K562 (cell line): Measurements from ENCODE around the gene FMOD. TPM values are rescaled to one million over a fixed set of nuclear protein-coding genes. Genes with fewer than 3 reads are reported as not detected.
A peak's percentile ranks its signal among the peaks of the same experiment; 100 is the strongest.

Experiments used
- BMI1 ChIP-seq: fragments of 150-350 bp; IDR thresholded peaks from 2 replicates; pipeline ENCODE4 v1.6.1; 2014; ENCODE audit warnings: low read length
- ETV6 ChIP-seq, 3 experiments: fragments of 150-350 bp in 1 of 3; sonication (generic) in 1 of 3; formaldehyde crosslinking in 1 of 3; IDR thresholded peaks; 2 replicates each; pipeline versions ENCODE4 v1.6.1 to v1.8.0; 2014 to 2022; ENCODE audit warnings: borderline replicate concordance in 2 of 3, low read depth in 2 of 3, antibody characterized with exemption in 1 of 3, low read length in 1 of 3, mild to moderate bottlenecking in 1 of 3, missing genetic modification reagents in 1 of 3
- HMGN3 ChIP-seq: IDR thresholded peaks from 2 replicates; pipeline ENCODE4 v1.6.1; 2011; ENCODE audit warnings: borderline replicate concordance, low read depth, mild to moderate bottlenecking, mixed read lengths, low read length; ENCODE audit not compliant: insufficient read length; ENCODE audit errors: extremely low read depth
- RBFOX2 ChIP-seq: fragments of 200-400 bp; formaldehyde crosslinking; IDR thresholded peaks from 2 replicates; pipeline ENCODE4 v1.6.1; 2017; ENCODE audit warnings: low read depth, mild to moderate bottlenecking, low read length, moderate library complexity
- RFX7 ChIP-seq: fragments of 250-450 bp; sonication (Bioruptor Pico); IDR thresholded peaks from 2 replicates; pipeline ENCODE4 v1.5.1; 2021; ENCODE audit warnings: mild to moderate bottlenecking
- SP1 ChIP-seq: sonication (generic); formaldehyde crosslinking; IDR thresholded peaks from 2 replicates; pipeline ENCODE4 v1.8.1; 2022; ENCODE audit warnings: mild to moderate bottlenecking, missing genetic modification reagents
- ZNF174 ChIP-seq: fragments of 250-450 bp; sonication (Bioruptor Pico); IDR thresholded peaks from 2 replicates; pipeline ENCODE4 v1.4.0; 2020; ENCODE audit warnings: mild to moderate bottlenecking
- ZNF239 ChIP-seq: fragments of 250-450 bp; sonication (Bioruptor Pico); IDR thresholded peaks from 2 replicates; pipeline ENCODE4 v1.4.0; 2020; ENCODE audit warnings: mild to moderate bottlenecking
- ZNF324 ChIP-seq: fragments of 250-450 bp; sonication (Bioruptor Pico); IDR thresholded peaks from 2 replicates; pipeline ENCODE4 v1.4.0; 2020; ENCODE audit warnings: mild to moderate bottlenecking
- polyA plus RNA-seq, 8 experiments: library from polyadenylated mRNA; depleted of rRNA in 4 of 8; stranded (reverse) in 5 of 8; unstranded in 3 of 8; fragments of >200 nt; fragmentation: Nextera tagmentation in 2 of 8; fragmentation: Illumina TruSeq in 1 of 8; extraction: Ambion mirVana in 2 of 8; extraction: Trizol in 1 of 8; gene quantifications; 2 replicates each; pipeline versions ENCODE4 v1.2.1 to v1.2.3, GENCODE V29; 2011 to 2014; ENCODE audit warnings: inconsistent platforms in 1 of 8, missing spikeins in 1 of 8
- total RNA-seq, 7 experiments: library from RNA; depleted of rRNA in 6 of 7; stranded (reverse); fragments of >200 nt in 6 of 7; fragmentation: Illumina TruSeq in 2 of 7; extraction: Trizol in 2 of 7; gene quantifications; 2 replicates each; pipeline versions ENCODE4 v1.2.1 to v1.2.3, GENCODE V29; 2011 to 2021; ENCODE audit warnings: low replicate concordance in 1 of 7
- TF ChIP-seq, protein P1 (sequence below): sonication (generic); formaldehyde crosslinking; IDR thresholded peaks from 2 replicates; pipeline ENCODE4 v1.8.0; 2022; ENCODE audit warnings: mild to moderate bottlenecking, missing genetic modification reagents
- TF ChIP-seq, protein P2 (sequence below), 2 experiments: IDR thresholded peaks; 2 replicates each; pipeline ENCODE4 v1.6.1; 2012; ENCODE audit warnings: improper control_type of control experiment in 2 of 2, low read depth in 2 of 2, low read length in 2 of 2, borderline replicate concordance in 1 of 2
- TF ChIP-seq, protein P3 (sequence below): sonication (generic); formaldehyde crosslinking; IDR thresholded peaks from 2 replicates; pipeline ENCODE4 v1.8.0; 2022; ENCODE audit warnings: mild to moderate bottlenecking, missing genetic modification reagents
- TF ChIP-seq, protein P4 (sequence below): fragments of 450-650 bp; IDR thresholded peaks from 2 replicates; pipeline ENCODE4 v1.6.1; 2016; ENCODE audit warnings: low read depth

Gene FMOD
- total and polyA plus RNA-seq, 9 of the 15 experiments (the other 6 are each of a cell fraction or from before 2014, with no cell fraction given), result 0.03 to 0.13 (median 0.03) TPM; not detected in 6

DNA sequence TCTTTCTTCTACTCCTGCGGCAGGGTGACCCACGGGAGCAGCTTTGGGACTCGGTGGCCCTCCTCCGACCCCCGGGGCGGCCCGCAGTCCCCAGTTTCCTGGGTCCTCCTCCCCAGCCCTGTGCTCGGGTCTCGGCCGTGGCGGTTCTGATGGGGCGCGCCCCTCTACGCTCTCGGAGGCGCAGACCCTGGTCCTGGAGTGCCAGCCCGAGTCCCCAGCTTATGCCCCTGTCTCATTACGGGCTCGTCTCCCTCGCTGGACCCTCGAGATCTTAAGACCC, 45.2 kb downstream of the FMOD start (continued):
- TF ChIP-seq HMGN3, result no peak
- TF ChIP-seq ZNF174, result no peak
- TF ChIP-seq, protein P1, sequence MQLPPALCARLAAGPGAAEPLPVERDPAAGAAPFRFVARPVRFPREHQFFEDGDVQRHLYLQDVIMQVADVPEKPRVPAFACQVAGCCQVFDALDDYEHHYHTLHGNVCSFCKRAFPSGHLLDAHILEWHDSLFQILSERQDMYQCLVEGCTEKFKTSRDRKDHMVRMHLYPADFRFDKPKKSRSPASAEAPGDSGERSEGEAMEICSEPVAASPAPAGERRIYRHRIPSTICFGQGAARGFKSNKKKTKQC, result 0 out of 2 replicates have a peak, but pooled peaks have one; percentile 6
- no peak for TF ChIP-seq ZNF239 (CRISPR knock-in tag)
- TF ChIP-seq, protein P2, sequence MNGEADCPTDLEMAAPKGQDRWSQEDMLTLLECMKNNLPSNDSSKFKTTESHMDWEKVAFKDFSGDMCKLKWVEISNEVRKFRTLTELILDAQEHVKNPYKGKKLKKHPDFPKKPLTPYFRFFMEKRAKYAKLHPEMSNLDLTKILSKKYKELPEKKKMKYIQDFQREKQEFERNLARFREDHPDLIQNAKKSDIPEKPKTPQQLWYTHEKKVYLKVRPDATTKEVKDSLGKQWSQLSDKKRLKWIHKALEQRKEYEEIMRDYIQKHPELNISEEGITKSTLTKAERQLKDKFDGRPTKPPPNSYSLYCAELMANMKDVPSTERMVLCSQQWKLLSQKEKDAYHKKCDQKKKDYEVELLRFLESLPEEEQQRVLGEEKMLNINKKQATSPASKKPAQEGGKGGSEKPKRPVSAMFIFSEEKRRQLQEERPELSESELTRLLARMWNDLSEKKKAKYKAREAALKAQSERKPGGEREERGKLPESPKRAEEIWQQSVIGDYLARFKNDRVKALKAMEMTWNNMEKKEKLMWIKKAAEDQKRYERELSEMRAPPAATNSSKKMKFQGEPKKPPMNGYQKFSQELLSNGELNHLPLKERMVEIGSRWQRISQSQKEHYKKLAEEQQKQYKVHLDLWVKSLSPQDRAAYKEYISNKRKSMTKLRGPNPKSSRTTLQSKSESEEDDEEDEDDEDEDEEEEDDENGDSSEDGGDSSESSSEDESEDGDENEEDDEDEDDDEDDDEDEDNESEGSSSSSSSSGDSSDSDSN (IDR thresholded peaks at IDR 0.05; ENCODE audit: borderline replicate concordance in 1 of 2, low read depth in 2 of 2, low read length in 2 of 2), result 0 out of 4 replicates have a peak, but pooled peaks of 1 of the 2 experiments have one; percentile 14
- no peak for TF ChIP-seq BMI1
- TF ChIP-seq, protein P3, sequence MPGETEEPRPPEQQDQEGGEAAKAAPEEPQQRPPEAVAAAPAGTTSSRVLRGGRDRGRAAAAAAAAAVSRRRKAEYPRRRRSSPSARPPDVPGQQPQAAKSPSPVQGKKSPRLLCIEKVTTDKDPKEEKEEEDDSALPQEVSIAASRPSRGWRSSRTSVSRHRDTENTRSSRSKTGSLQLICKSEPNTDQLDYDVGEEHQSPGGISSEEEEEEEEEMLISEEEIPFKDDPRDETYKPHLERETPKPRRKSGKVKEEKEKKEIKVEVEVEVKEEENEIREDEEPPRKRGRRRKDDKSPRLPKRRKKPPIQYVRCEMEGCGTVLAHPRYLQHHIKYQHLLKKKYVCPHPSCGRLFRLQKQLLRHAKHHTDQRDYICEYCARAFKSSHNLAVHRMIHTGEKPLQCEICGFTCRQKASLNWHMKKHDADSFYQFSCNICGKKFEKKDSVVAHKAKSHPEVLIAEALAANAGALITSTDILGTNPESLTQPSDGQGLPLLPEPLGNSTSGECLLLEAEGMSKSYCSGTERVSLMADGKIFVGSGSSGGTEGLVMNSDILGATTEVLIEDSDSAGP (CRISPR knock-in tag), result no peak
- TF ChIP-seq RFX7 (CRISPR knock-in tag), result no peak
- TF ChIP-seq, protein P4, sequence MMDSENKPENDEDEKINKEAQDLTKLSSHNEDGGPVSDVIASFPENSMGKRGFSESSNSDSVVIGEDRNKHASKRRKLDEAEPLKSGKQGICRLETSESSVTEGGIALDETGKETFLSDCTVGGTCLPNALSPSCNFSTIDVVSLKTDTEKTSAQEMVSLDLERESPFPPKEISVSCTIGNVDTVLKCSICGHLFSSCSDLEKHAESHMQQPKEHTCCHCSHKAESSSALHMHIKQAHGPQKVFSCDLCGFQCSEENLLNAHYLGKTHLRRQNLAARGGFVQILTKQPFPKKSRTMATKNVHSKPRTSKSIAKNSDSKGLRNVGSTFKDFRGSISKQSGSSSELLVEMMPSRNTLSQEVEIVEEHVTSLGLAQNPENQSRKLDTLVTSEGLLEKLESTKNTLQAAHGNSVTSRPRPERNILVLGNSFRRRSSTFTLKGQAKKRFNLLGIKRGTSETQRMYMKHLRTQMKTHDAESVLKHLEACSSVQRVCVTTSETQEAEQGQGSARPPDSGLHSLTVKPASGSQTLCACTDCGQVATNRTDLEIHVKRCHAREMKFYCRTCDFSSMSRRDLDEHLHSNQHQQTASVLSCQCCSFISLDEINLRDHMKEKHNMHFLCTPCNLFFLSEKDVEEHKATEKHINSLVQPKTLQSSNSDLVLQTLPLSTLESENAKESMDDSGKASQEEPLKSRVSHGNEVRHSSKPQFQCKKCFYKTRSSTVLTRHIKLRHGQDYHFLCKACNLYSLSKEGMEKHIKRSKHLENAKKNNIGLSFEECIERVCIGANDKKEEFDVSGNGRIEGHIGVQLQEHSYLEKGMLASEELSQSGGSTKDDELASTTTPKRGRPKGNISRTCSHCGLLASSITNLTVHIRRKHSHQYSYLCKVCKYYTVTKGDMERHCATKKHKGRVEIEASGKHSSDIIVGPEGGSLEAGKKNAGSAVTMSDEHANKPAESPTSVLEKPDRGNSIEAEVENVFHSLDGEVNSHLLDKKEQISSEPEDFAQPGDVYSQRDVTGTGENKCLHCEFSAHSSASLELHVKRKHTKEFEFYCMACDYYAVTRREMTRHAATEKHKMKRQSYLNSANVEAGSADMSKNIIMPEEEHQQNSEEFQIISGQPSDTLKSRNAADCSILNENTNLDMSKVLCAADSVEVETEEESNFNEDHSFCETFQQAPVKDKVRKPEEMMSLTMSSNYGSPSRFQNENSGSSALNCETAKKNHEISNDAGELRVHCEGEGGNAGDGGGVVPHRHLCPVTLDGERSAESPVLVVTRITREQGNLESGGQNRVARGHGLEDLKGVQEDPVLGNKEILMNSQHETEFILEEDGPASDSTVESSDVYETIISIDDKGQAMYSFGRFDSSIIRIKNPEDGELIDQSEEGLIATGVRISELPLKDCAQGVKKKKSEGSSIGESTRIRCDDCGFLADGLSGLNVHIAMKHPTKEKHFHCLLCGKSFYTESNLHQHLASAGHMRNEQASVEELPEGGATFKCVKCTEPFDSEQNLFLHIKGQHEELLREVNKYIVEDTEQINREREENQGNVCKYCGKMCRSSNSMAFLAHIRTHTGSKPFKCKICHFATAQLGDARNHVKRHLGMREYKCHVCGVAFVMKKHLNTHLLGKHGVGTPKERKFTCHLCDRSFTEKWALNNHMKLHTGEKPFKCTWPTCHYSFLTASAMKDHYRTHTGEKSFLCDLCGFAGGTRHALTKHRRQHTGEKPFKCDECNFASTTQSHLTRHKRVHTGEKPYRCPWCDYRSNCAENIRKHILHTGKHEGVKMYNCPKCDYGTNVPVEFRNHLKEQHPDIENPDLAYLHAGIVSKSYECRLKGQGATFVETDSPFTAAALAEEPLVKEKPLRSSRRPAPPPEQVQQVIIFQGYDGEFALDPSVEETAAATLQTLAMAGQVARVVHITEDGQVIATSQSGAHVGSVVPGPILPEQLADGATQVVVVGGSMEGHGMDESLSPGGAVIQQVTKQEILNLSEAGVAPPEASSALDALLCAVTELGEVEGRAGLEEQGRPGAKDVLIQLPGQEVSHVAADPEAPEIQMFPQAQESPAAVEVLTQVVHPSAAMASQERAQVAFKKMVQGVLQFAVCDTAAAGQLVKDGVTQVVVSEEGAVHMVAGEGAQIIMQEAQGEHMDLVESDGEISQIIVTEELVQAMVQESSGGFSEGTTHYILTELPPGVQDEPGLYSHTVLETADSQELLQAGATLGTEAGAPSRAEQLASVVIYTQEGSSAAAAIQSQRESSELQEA, result no peak
- TF ChIP-seq RBFOX2, result peak; percentile 81
- no peak for TF ChIP-seq ZNF324
- peak; percentile 60; the same call in 1 of the 2 replicates for TF ChIP-seq SP1
- TF ChIP-seq ETV6 (IDR thresholded peaks at IDR 0.05; ENCODE audit: borderline replicate concordance in 1 of 2, low read depth in 2 of 2, low read length in 1 of 2), result no peak
- TF ChIP-seq ETV6 (CRISPR knock-in tag; IDR thresholded peaks at IDR 0.05; ENCODE audit: borderline replicate concordance), result 0 out of 2 replicates have a peak, but pooled peaks have one; percentile 36
